ENCODE results near the gene LRIG1. TPM values are rescaled to one million over a fixed set of nuclear protein-coding genes. Genes with fewer than 3 reads are reported as not detected.

The LRIG1 gene
- total RNA-seq, 1 donor = 14.1 TPM

- no peak overlapping the region for H3K4me2 ChIP-seq (ENCODE audit: insufficient read depth, low read length)
- no peaks in the 10 kb centered on the region for H3K9me3 ChIP-seq (ENCODE audit: low read depth, low read length)
- H3K79me2 ChIP-seq (ENCODE audit: insufficient read depth, low read length) = no peaks in the 10 kb centered on the region
- no peak for DNase-seq (ENCODE audit: insufficient read length, low spot score, missing footprints)
- H2AFZ ChIP-seq (ENCODE audit: low read length) = no peak overlapping the region
- H3K4me3 ChIP-seq (ENCODE audit: insufficient read depth, low read length) = no peak overlapping the region
- peaks cover 2% of the 10 kb centered on the region for H4K20me1 ChIP-seq (ENCODE audit: insufficient read depth, low read length)
- peaks cover 20% of the 10 kb centered on the region for H3K4me1 ChIP-seq (ENCODE audit: insufficient read depth, low read length)
- peak overlapping the region; percentile 10 for H3K27ac ChIP-seq (ENCODE audit: low read depth, low read length)
- H3K27me3 ChIP-seq (ENCODE audit: insufficient read depth, low read length) = no peaks in the 10 kb centered on the region
- TF ChIP-seq CTCF (IDR thresholded peaks at IDR 0.05; ENCODE audit: extremely low read depth, low read depth, low read length) = no peak
- H3K36me3 ChIP-seq (ENCODE audit: insufficient read depth, low read length) = no peaks in the 10 kb centered on the region
Observed at GRCh38 chr3:66406163-66406562, 94.7 kb downstream of the LRIG1 start.

- Histone ChIP-seq H3K79me2 (ENCODE audit: insufficient read depth, low read length) (no peaks in the 10 kb centered on the region), H3K27me3 (ENCODE audit: insufficient read depth, low read length) (no peaks in the 10 kb centered on the region), H3K4me2 (ENCODE audit: insufficient read depth, low read length) (no peak overlapping the region), H3K27ac (ENCODE audit: low read depth, low read length) (peak overlapping the region; percentile 10), H3K36me3 (ENCODE audit: insufficient read depth, low read length) (no peaks in the 10 kb centered on the region), H3K4me3 (ENCODE audit: insufficient read depth, low read length) (no peak overlapping the region), H2AFZ (ENCODE audit: low read length) (no peak overlapping the region), H3K9me3 (ENCODE audit: low read depth, low read length) (no peaks in the 10 kb centered on the region), H4K20me1 (ENCODE audit: insufficient read depth, low read length) (peaks cover 2% of the 10 kb centered on the region), H3K4me1 (ENCODE audit: insufficient read depth, low read length) (peaks cover 20% of the 10 kb centered on the region)
- peak; percentile 98 for DNase-seq (ENCODE audit: insufficient read length, low spot score, missing footprints)
- no peak for TF ChIP-seq CTCF (IDR thresholded peaks at IDR 0.05; ENCODE audit: extremely low read depth, low read depth, low read length)
Observed at GRCh38 chr3:66405701-66406091, 95.1 kb downstream of the LRIG1 start.

- H3K27me3 ChIP-seq (ENCODE audit: insufficient read depth, low read length) = no peaks in the 10 kb centered on the region
- peak; percentile 74 for DNase-seq (ENCODE audit: insufficient read length, low spot score, missing footprints)
- H3K36me3 ChIP-seq (ENCODE audit: insufficient read depth, low read length) = no peaks in the 10 kb centered on the region
- no peak overlapping the region for H3K4me2 ChIP-seq (ENCODE audit: insufficient read depth, low read length)
- no peaks in the 10 kb centered on the region for H3K79me2 ChIP-seq (ENCODE audit: insufficient read depth, low read length)
- H3K27ac ChIP-seq (ENCODE audit: low read depth, low read length) = no peak overlapping the region
- no peaks in the 10 kb centered on the region for H3K9me3 ChIP-seq (ENCODE audit: low read depth, low read length)
- no peak for TF ChIP-seq CTCF (IDR thresholded peaks at IDR 0.05; ENCODE audit: extremely low read depth, low read depth, low read length)
- H2AFZ ChIP-seq (ENCODE audit: low read length) = no peak overlapping the region
- no peak overlapping the region for H3K4me3 ChIP-seq (ENCODE audit: insufficient read depth, low read length)
- peaks cover 2% of the 10 kb centered on the region for H4K20me1 ChIP-seq (ENCODE audit: insufficient read depth, low read length)
- peaks cover 20% of the 10 kb centered on the region for H3K4me1 ChIP-seq (ENCODE audit: insufficient read depth, low read length)
Observed at GRCh38 chr3:66404903-66405700, 95.7 kb downstream of the LRIG1 start.

- no peak overlapping the region for H2AFZ ChIP-seq (ENCODE audit: low read length)
- H3K79me2 ChIP-seq (ENCODE audit: insufficient read depth, low read length) = no peaks in the 10 kb centered on the region
- H3K27ac ChIP-seq (ENCODE audit: low read depth, low read length) = no peak overlapping the region
- peaks cover 20% of the 10 kb centered on the region for H3K4me1 ChIP-seq (ENCODE audit: insufficient read depth, low read length)
- no peaks in the 10 kb centered on the region for H3K9me3 ChIP-seq (ENCODE audit: low read depth, low read length)
- TF ChIP-seq CTCF (IDR thresholded peaks at IDR 0.05; ENCODE audit: extremely low read depth, low read depth, low read length) = no peak
- no peaks in the 10 kb centered on the region for H3K36me3 ChIP-seq (ENCODE audit: insufficient read depth, low read length)
- no peaks in the 10 kb centered on the region for H3K27me3 ChIP-seq (ENCODE audit: insufficient read depth, low read length)
- no peak overlapping the region for H3K4me3 ChIP-seq (ENCODE audit: insufficient read depth, low read length)
- no peak overlapping the region for H3K4me2 ChIP-seq (ENCODE audit: insufficient read depth, low read length)
- DNase-seq (ENCODE audit: insufficient read length, low spot score, missing footprints) = no peak
- H4K20me1 ChIP-seq (ENCODE audit: insufficient read depth, low read length) = peaks cover 2% of the 10 kb centered on the region
Observed at GRCh38 chr3:66404197-66404596, 96.6 kb downstream of the LRIG1 start.

Data from osteoblast (primary cell).